Osteocyte (in vitro differentiated cells): ENCODE results near the gene CSAD. TPM values are rescaled to one million over a fixed set of nuclear protein-coding genes. Genes with fewer than 3 reads are reported as not detected.

Source experiments
- DNase-seq: peaks from one replicate; pipeline ENCODE4 v3.0.0; 2021; ENCODE audit warnings: mixed read lengths; ENCODE audit not compliant: unreplicated experiment; ENCODE audit errors: extremely low spot score
- H3K27ac Mint-ChIP-seq: one replicate; pipeline ENCODE4 v1.8.0; 2021; ENCODE audit warnings: mild to moderate bottlenecking, mixed read lengths; ENCODE audit not compliant: unreplicated experiment
- H3K27me3 Mint-ChIP-seq: one replicate; pipeline ENCODE4 v1.8.0; 2021; ENCODE audit warnings: mixed read lengths; ENCODE audit not compliant: unreplicated experiment
- H3K36me3 Mint-ChIP-seq: one replicate; pipeline ENCODE4 v1.8.0; 2021; ENCODE audit warnings: mixed read lengths; ENCODE audit not compliant: unreplicated experiment
- H3K4me1 Mint-ChIP-seq: one replicate; pipeline ENCODE4 v1.8.0; 2021; ENCODE audit warnings: mixed read lengths; ENCODE audit not compliant: unreplicated experiment
- H3K4me3 Mint-ChIP-seq: one replicate; pipeline ENCODE4 v1.8.0; 2021; ENCODE audit warnings: mild to moderate bottlenecking, moderate library complexity, mixed read lengths; ENCODE audit not compliant: unreplicated experiment
- H3K9me3 Mint-ChIP-seq: one replicate; pipeline ENCODE4 v1.8.0; 2021; ENCODE audit warnings: mixed read lengths; ENCODE audit not compliant: unreplicated experiment
- total RNA-seq: library from RNA; stranded (reverse); gene quantifications from 2 replicates; pipeline ENCODE4 v1.2.1, GENCODE V29; 2021
- TF ChIP-seq, protein P1 (sequence below): fragments of 200-600 bp; sonication (generic); IDR thresholded peaks from 2 replicates; pipeline ENCODE4 v1.5.0; 2021; ENCODE audit warnings: antibody characterized with exemption, mild to moderate bottlenecking, moderate library complexity

The CSAD gene
- total RNA-seq, 1 donor from 2014 or later: 47.0 TPM

DNA sequence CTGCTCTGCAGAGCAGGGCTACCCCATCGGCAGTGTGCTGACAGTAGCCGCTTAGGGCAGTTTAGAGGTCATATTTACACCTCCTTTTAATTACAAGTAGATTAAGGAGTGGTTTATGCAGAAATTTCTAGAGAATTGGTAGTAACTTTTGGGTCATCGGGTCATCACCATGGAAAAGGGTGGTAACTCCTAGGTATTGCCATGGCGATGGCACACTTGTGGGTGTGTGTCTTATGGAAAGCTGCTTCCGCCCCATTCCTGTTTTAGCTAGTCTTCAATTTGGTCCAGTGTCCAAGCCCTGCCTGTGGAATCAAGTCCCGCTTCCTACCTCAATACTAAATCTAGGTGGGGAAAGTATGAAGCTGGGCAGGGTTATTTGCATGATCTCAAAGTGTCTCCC is 29.7 kb downstream of the CSAD start:
- Mint-ChIP-seq H3K9me3 (no peaks in the 10 kb centered on the region), H3K27ac (no peak overlapping the region), H3K27me3 (no peaks in the 10 kb centered on the region), H3K4me1 (peaks cover 4% of the 10 kb centered on the region), H3K4me3 (no peak overlapping the region), H3K36me3 (no peaks in the 10 kb centered on the region)
- TF ChIP-seq, protein P1, sequence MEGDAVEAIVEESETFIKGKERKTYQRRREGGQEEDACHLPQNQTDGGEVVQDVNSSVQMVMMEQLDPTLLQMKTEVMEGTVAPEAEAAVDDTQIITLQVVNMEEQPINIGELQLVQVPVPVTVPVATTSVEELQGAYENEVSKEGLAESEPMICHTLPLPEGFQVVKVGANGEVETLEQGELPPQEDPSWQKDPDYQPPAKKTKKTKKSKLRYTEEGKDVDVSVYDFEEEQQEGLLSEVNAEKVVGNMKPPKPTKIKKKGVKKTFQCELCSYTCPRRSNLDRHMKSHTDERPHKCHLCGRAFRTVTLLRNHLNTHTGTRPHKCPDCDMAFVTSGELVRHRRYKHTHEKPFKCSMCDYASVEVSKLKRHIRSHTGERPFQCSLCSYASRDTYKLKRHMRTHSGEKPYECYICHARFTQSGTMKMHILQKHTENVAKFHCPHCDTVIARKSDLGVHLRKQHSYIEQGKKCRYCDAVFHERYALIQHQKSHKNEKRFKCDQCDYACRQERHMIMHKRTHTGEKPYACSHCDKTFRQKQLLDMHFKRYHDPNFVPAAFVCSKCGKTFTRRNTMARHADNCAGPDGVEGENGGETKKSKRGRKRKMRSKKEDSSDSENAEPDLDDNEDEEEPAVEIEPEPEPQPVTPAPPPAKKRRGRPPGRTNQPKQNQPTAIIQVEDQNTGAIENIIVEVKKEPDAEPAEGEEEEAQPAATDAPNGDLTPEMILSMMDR: no peak
- no peak for DNase-seq

DNA sequence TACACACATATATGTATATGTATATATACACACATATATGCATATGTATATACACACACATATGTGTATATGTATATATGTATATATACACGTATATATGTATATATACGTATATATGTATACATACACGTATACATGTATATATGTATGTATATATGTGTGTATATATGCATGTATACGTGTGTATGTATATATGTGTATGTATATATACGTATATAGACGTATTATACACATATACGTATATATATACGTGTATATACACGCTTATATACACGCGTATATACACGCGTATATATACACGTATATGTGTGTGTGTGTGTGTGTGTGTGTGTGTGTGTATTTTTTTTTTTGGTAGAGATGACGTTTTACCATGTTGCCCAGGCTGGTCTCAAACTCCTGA is 33.1 kb downstream of the CSAD start:
- no peak for DNase-seq
- Mint-ChIP-seq H3K36me3 (no peaks in the 10 kb centered on the region), H3K9me3 (no peaks in the 10 kb centered on the region), H3K27ac (no peak overlapping the region), H3K4me3 (no peak overlapping the region), H3K27me3 (no peaks in the 10 kb centered on the region), H3K4me1 (peaks cover 2% of the 10 kb centered on the region)
- TF ChIP-seq, protein P1: no peak

DNA sequence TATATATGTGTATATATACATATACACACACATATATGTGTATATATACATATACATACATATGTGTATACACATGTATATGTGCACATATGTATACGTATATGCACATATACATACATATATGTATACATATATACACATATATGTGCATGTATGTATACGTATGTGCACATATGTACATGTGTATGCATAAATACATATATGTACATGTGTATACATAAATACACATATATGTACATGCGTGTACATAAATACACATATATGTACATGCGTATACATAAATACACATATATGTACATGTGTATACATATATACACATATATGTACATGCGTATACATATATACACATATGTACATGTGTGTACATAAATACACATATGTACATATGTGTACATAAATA is 33.5 kb downstream of the CSAD start:
- H3K9me3 Mint-ChIP-seq: no peaks in the 10 kb centered on the region
- no peaks in the 10 kb centered on the region for H3K36me3 Mint-ChIP-seq
- TF ChIP-seq, protein P1: no peak
- no peak overlapping the region for H3K27ac Mint-ChIP-seq
- DNase-seq: no peak
- peaks cover 2% of the 10 kb centered on the region for H3K4me1 Mint-ChIP-seq
- peaks cover 3% of the 10 kb centered on the region for H3K27me3 Mint-ChIP-seq
- no peak overlapping the region for H3K4me3 Mint-ChIP-seq

DNA sequence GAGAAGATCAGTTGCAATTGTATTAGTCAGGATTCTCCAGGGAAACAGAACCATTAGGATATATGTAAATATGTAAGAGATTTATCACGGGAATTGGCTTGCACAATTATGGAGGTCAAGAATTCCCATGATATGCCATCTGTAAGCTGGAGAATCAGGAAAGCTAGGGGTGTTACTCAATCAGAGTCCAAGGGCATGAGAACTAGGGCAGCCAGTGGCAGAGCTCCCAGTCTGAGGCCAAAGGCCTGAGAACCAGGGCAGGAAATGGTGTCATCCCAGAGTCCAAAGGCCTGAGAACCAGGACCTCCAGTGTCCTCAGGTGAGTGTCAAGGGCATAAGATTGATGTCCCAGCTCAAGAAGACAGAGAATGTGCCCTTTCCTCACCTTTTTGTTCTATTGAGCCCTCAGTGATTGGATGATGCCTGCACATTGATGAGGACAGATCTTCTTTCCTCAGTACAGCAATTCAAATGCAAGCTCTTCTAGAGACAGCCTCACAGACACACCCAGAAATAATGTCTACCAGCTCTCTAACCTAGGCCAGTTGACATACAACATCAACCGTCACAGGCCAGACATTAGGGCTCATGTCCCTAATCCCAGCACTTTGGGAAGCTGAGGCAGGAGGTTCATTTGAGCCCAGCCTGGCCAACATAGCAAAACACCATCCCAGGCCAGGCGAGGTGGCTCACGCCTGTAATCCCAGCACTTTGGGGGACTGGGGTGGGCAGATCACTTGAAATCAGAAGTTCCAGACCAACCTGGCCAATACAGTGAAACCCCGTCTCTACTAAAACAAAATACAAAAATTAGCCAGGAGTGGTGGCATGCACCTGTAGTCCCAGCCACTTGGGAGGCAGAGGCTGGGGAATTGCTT is 35.1 kb downstream of the CSAD start:
- Mint-ChIP-seq H3K4me3 (no peak overlapping the region), H3K9me3 (no peaks in the 10 kb centered on the region), H3K27me3 (peaks cover 7% of the 10 kb centered on the region), H3K4me1 (peaks cover 2% of the 10 kb centered on the region), H3K27ac (no peak overlapping the region), H3K36me3 (no peaks in the 10 kb centered on the region)
- TF ChIP-seq, protein P1: no peak
- peak; percentile 60 for DNase-seq

DNA sequence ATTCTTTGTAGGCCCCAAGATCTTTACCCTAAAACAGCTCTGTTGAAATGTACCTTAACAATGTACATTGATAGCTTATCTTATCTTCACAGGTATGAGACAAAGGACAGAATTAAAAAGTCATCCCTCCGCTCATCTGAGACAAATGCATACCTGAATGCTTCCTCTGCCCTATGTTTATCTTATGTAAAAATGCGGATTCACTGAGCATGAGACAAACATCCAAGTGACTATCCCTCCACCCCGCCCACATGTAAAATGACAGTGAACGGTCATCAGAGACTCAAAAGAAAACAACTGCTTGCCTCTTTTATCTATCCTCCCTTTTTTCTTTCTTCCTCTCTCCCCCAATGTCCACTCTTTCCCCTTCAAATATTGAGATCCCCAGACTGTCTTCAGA is 37.4 kb downstream of the CSAD start:
- Mint-ChIP-seq H3K4me1 (no peaks in the 10 kb centered on the region), H3K4me3 (no peak overlapping the region), H3K36me3 (no peaks in the 10 kb centered on the region), H3K9me3 (no peaks in the 10 kb centered on the region), H3K27ac (no peak overlapping the region), H3K27me3 (peaks cover 7% of the 10 kb centered on the region)
- peak; percentile 8 for DNase-seq
- TF ChIP-seq, protein P1: no peak
